ENCODE results near the gene TAOK3.
"Not testable (repeated sequence)": the region's sequence is repeated elsewhere in the genome, so short reads cannot be mapped to it uniquely, and the experiment has no call there.

DNA sequence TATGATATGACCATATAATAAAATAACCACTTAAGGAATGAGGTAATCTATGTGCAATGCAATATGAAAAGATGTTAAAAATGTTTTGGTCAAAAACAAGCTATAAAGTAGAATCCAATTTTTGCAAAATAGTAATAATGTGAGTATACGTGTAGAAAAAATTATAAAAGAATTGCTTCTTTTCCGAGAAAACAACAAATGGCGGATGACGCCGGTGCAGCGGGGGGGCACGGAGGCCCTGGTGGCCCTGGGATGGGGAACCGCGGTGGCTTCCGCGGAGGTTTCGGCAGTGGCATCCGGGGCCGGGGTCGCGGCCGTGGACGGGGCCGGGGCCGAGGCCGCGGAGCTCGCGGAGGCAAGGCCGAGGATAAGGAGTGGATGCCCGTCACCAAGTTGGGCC, 126.8 kb downstream of the TAOK3 start:
- TF ChIP-seq CTCF, POLR2A (IDR thresholded peaks at IDR 0.05): not testable (repeated sequence)
